Subcutaneous abdominal adipose tissue (tissue), 5 donors: ENCODE measurements around the gene LSM3.
"Not testable (repeated sequence)": the region's sequence is repeated elsewhere in the genome, so short reads cannot be mapped to it uniquely, and the experiment has no call there.

Source experiments
- H3K27ac ChIP-seq: one replicate; pipeline ENCODE4 v1.7.0; 2013; ENCODE audit warnings: low read depth, mild to moderate bottlenecking, inconsistent platforms, low read length, moderate library complexity
- H3K27me3 ChIP-seq, 5 donors: one replicate each; pipeline ENCODE4 v1.7.0; 2013; ENCODE audit warnings: low read length in 5 of 5, inconsistent platforms in 1 of 5; ENCODE audit not compliant: control insufficient read depth in 5 of 5, insufficient read depth in 4 of 5
- H3K36me3 ChIP-seq, 5 donors: one replicate each; pipeline ENCODE4 v1.7.0; 2013; ENCODE audit warnings: low read length in 5 of 5; ENCODE audit not compliant: control insufficient read depth in 5 of 5, insufficient read depth in 5 of 5
- H3K4me1 ChIP-seq, 5 donors: one replicate each; pipeline ENCODE4 v1.7.0; 2013; ENCODE audit warnings: low read length in 5 of 5, mild to moderate bottlenecking in 3 of 5, moderate library complexity in 1 of 5; ENCODE audit not compliant: control insufficient read depth in 5 of 5, insufficient read depth in 5 of 5
- H3K4me3 ChIP-seq, 5 donors: one replicate each; pipeline ENCODE4 v1.7.0; 2013; ENCODE audit warnings: low read length in 5 of 5, low read depth in 1 of 5
- H3K9ac ChIP-seq, 5 donors: one replicate each; pipeline ENCODE4 v1.7.0; 2013; ENCODE audit warnings: low read length in 5 of 5, mild to moderate bottlenecking in 4 of 5, moderate library complexity in 3 of 5
- H3K9me3 ChIP-seq, 5 donors: one replicate each; pipeline ENCODE4 v1.7.0; 2013; ENCODE audit warnings: low read length in 5 of 5; ENCODE audit not compliant: control insufficient read depth in 5 of 5
- donor health status: healthy.
- donor health status: healthy.
- donor health status: healthy.
- donor health status: healthy.
- donor health status: healthy.

LSM3 gene

DNA sequence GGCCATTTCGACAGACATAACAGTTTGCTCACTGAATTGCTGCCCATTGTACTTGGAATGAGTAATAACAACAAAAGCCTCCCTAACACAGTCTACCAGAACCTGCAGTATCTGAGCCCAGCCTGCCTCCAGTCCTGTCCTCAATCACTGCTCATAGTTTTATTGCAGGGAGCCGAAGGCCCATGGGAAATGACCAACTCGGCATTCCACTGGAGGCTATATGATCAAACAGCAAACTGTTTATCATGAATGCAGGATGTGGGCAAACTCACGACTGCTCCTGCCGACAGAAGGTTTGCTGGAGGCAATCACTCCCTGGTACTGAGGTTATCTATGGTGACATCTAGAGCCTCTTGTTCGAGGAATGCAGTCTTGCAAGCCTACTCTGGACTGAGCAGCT is 46.3 kb downstream of the LSM3 start:
- no peak overlapping the region for H3K9ac ChIP-seq
- H3K4me3 ChIP-seq = no peak overlapping the region
- no peak overlapping the region for H3K27ac ChIP-seq

DNA sequence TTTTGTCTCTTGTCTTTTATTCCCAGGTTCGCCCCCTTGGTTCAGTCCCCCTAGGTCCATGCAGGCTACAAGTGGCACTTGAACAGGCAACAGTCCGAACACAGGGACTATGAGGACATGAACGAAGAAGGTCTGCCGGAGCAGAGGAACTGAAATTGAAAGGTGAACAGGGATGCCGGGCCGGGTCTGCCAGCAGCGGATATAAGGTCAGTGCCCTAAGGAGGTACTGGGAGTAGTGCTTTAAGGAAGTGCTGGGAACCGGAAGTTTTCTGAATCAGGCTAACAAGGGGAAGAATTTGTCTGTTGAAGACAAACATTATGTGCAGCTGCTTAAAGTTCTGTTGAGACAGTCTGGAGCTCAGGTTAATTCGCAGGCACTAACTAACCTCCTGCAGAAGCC is 46.8 kb downstream of the LSM3 start:
- H3K4me3 ChIP-seq = no peak overlapping the region
- H3K27ac ChIP-seq = no peak overlapping the region
- H3K9me3 ChIP-seq = peaks cover 5 to 14% (median 8%) of the 10 kb centered on the region in 5 donors
- H3K27me3 ChIP-seq = peaks cover 0 to 3% (median 0%) of the 10 kb centered on the region in 5 donors
- H3K36me3 ChIP-seq = no peaks in the 10 kb centered on the region
- H3K9ac ChIP-seq = no peak overlapping the region
- peaks cover 0 to 7% (median 0%) of the 10 kb centered on the region in 5 donors for H3K4me1 ChIP-seq

More for the DNA sequence above, 46.3 kb downstream of the LSM3 start:
- Histone ChIP-seq H3K27me3 (peaks cover 0 to 3% (median 0%) of the 10 kb centered on the region in 5 donors), H3K4me1 (peaks cover 0 to 7% (median 0%) of the 10 kb centered on the region in 5 donors), H3K9me3 (peaks cover 5 to 14% (median 8%) of the 10 kb centered on the region in 5 donors), H3K36me3 (no peaks in the 10 kb centered on the region)

DNA sequence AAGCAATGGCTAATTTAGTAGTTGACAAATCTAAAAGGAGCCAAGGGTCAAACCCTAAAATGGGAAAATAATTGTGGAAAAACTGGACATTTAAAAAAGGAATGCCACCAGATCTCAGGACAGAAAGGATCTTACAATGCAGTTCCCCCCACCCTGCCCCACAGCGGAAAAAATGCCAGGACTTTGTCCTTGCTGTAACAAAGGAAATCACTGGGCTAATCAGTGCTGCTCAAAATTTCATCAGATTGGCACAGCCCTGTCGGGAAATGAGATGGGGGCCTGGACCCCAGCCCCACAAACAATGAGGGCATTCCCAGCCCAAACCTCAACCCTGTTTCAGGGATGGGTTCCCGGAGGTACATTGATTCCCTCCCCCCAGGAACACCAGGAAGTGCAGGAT is 47.7 kb downstream of the LSM3 start:
- H3K4me3 ChIP-seq, H3K36me3 ChIP-seq, H3K27me3 ChIP-seq, H3K4me1 ChIP-seq, H3K9ac ChIP-seq, H3K27ac ChIP-seq: not testable (repeated sequence)
- H3K9me3 ChIP-seq = peaks cover 5 to 12% (median 8%) of the 10 kb centered on the region in 5 donors

DNA sequence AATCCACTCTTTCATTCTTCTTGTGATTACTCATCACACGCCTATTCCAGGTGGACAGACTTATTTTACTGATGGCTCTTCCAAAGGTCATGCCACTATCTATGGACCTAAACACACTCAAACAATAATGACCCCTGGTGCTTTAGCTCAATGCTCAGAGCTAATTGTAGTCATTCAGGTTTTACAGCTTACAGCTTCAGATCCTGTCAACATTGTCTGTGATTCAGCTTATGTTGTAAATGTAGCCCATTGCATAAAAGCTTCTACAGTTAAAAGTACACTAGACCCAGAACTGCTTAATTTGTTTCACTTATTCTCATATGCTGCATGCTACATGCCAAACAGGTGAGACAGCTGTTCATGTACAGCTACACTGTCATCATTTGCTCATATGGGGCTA is 49.2 kb downstream of the LSM3 start:
- no peaks in the 10 kb centered on the region for H3K36me3 ChIP-seq
- H3K9me3 ChIP-seq = peaks cover 0 to under 1% (median 0%) of the 10 kb centered on the region in 5 donors
- H3K4me3 ChIP-seq = no peak overlapping the region
- no peak overlapping the region for H3K9ac ChIP-seq
- peaks cover 0 to 7% (median 0%) of the 10 kb centered on the region in 5 donors for H3K4me1 ChIP-seq
- H3K27ac ChIP-seq = no peak overlapping the region
- peaks cover 0 to 4% (median 0%) of the 10 kb centered on the region in 5 donors for H3K27me3 ChIP-seq

DNA sequence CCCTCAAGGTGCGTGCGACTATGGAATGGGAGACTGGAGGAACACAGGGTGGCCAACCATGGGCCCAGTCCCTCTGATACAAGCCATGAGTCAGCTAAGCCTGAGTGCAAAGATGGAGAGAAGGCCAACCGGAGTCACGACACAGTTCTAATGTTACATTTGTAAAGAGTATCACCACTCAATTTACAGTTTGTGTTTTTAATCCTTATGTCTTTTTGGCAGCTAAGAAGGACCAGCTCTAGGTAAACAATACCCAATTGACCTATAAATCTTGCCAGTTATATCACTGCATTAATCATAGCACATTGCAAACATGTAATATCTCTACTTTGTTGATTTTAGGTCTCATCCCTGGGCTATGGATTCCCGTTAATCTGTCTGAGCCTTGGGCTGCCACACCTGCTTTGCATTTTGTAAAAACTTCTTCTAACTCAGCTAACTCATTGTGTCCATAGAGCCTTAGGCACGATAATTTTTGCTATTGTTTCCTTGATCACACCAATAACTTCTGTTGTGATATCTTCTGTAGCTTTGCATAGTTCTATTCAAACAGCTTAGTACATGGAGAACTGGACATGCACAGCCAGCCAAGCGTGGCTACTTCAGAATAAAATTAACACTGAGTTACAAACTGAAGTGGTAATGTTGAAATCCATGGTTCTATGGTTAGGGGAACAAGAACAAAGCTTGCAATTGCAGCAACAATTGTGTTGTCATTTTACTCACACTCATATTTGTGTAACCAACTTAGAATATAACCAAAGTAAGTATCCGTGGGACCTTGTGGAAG is 50.3 kb downstream of the LSM3 start:
- peaks cover 0 to 7% (median 5%) of the 10 kb centered on the region in 5 donors for H3K9me3 ChIP-seq
- H3K9ac ChIP-seq = no peak overlapping the region
- H3K36me3 ChIP-seq = no peaks in the 10 kb centered on the region
- H3K4me1 ChIP-seq = peaks cover 0 to 7% (median 0%) of the 10 kb centered on the region in 5 donors
- peaks cover 0 to 6% (median 0%) of the 10 kb centered on the region in 5 donors for H3K27me3 ChIP-seq
- H3K27ac ChIP-seq = no peak overlapping the region
- H3K4me3 ChIP-seq = no peak overlapping the region

DNA sequence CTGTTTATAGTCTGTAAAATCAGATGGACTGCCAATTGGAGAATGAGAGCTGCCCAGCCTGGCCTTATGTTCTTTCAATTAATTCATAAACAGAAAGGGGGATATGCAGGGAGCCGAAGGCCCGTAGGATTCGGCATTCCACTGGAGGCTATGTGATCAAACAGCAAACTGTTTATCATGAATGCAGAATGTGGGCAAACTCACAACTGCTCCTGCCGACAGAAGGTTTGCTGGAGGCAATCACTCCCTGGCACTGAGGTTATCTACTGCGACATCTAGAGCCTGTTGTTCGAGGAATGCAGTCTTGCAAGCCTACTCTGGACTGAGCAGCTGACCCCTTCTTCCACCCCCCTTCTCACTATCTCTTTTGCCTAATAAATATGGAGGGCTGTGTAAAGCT is 51.1 kb downstream of the LSM3 start:
- not testable (repeated sequence) for H3K27ac ChIP-seq, H3K4me3 ChIP-seq, H3K27me3 ChIP-seq, H3K9ac ChIP-seq, H3K4me1 ChIP-seq, H3K36me3 ChIP-seq
- H3K9me3 ChIP-seq = peaks cover 0 to 13% (median 11%) of the 10 kb centered on the region in 5 donors

DNA sequence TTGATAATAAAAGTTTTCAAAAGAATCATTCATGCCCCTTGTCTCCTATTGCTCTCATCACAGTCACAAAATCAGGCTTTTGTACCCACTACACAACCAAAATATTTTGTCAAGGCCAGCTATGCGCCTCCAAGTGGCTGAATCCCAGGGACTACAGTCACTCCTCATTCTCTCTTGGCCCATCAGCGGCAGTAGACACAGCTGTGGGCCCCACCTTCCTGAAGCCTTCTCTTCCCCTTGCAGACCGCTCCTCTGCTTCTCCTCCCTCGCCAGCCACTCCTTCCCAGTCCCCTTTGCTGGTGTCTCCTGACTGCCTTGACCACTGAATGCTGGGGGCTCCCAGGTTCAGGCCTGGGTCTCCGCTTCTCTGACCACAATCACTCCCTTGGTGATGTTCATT is 52.1 kb downstream of the LSM3 start:
- H3K4me3 ChIP-seq = no peak overlapping the region
- H3K9me3 ChIP-seq = peaks cover 0 to 13% (median 11%) of the 10 kb centered on the region in 5 donors
- H3K27ac ChIP-seq = no peak overlapping the region
- H3K36me3 ChIP-seq = no peaks in the 10 kb centered on the region
- H3K27me3 ChIP-seq = peaks cover 0 to 6% (median 0%) of the 10 kb centered on the region in 5 donors
- H3K9ac ChIP-seq = no peak overlapping the region
- peaks cover 0 to 2% (median 0%) of the 10 kb centered on the region in 5 donors for H3K4me1 ChIP-seq

DNA sequence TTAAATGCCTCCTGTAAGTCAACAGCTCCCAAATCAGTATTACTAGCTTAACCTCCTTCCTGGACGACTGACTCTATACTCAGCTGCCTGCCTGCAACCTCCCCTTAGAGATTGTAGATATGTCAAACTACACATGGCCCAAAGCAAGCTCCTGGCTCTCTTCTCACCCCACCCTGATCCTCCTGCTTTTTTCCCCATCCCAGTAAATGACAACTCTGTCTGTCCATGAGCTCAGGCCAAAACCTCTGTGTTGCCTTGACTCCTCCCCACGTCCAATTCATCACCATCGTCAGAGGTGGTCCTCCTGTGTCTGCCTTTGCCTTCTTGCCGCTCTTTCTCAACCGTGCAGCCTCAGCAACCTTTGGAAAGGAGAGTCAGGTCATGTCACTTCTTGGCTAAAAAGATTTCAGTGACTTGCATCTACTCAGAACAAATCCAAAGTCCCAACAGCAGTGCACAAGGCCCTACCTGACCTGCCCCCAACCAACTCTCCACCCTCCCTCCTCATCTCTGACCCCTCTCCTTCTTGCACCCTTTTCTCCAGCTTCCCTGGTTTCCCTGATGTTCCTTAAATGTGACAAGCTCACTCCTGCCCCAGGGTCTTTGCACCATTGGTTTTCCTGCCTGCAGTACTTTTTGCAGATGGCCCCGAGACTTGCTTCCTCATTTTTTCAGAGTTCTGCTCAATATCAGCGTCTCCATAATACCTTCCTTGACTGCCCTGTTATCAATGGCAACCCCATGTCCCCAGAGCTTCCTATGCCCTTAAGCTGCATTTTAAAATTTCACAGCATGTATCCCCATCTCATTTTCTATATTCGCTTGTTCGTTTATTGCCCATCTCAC is 52.8 kb downstream of the LSM3 start:
- Histone ChIP-seq H3K27me3 (peaks cover 0 to 6% (median 0%) of the 10 kb centered on the region in 5 donors), H3K4me3 (no peak overlapping the region), H3K36me3 (no peaks in the 10 kb centered on the region), H3K9ac (no peak overlapping the region), H3K9me3 (peaks cover 0 to 13% (median 11%) of the 10 kb centered on the region in 5 donors), H3K27ac (no peak overlapping the region), H3K4me1 (no peaks in the 10 kb centered on the region)

DNA sequence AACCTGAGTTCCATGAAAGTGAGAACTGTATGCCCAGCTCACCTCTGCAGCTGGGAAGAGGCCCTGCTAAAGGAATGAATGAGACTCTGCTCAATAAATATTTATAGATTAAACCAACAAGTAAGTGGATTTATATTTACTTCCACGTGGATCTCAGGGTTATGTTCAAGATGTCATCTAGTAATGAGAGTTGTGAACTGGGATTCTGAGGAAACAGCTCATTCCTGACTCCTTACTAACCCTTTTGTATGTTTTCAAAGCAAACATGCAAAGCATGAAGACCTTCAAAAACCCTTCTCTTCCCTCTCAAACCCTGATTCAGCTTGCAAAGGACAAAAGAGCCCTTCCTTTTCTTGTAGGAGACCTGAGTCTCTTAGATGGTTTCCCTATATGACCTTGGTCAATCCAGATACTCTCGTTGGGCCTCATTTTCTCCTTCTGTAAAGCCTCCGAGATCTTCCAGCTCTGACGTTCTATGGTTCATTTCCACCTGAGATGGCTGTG is 53.4 kb downstream of the LSM3 start:
- Histone ChIP-seq H3K4me3 (no peak overlapping the region), H3K9ac (no peak overlapping the region), H3K27me3 (peaks cover 0 to 6% (median 0%) of the 10 kb centered on the region in 5 donors), H3K9me3 (peaks cover 0 to 13% (median 11%) of the 10 kb centered on the region in 5 donors), H3K27ac (no peak overlapping the region), H3K4me1 (no peaks in the 10 kb centered on the region), H3K36me3 (no peaks in the 10 kb centered on the region)
